ENCODE results near the gene LTBP1.

The LTBP1 gene

DNA sequence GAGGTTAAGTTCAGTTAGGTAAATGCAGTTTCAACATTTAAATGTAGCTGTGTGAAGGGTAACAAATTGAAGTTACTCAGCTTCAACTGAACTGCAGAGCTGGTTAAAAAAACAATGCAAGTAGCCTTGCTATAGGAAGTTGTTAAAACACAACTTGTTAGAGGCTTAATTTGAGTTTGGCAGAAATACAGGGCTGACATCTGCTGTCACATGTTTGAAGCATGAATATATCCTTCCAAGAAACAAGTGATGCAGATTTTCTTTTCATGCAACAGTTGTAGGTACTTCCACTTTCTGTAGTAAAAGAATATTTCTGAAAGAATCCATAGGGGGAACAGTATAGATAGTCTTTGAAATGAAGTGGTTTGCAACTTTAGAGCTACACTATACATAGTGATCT is 321.0 kb downstream of the LTBP1 start:
- no peak overlapping the region for H3K4me3 ChIP-seq (ENCODE audit: severe bottlenecking)
- no peaks in the 10 kb centered on the region for H3K9me3 ChIP-seq (ENCODE audit: severe bottlenecking)
- H3K36me3 ChIP-seq (ENCODE audit: low read depth): no peaks in the 10 kb centered on the region; the same call in 1 of the 2 replicates
- H3K4me1 ChIP-seq (ENCODE audit: insufficient read depth, poor library complexity, severe bottlenecking): peaks cover 4% of the 10 kb centered on the region
- ATAC-seq (ENCODE audit: low read depth): no peak
- H3K27me3 ChIP-seq (ENCODE audit: insufficient read depth, poor library complexity, severe bottlenecking): no peaks in the 10 kb centered on the region
- DNase-seq (ENCODE audit: low spot score): no peak
- TF ChIP-seq CTCF (IDR thresholded peaks at IDR 0.05; ENCODE audit: poor library complexity, severe bottlenecking): peak; percentile 31
- no peak overlapping the region for H3K27ac ChIP-seq (ENCODE audit: poor library complexity, severe bottlenecking)

GRCh38 chr2:33268246-33268831 is 321.6 kb downstream of the LTBP1 start:
- no peaks in the 10 kb centered on the region for H3K9me3 ChIP-seq (ENCODE audit: severe bottlenecking)

DNA sequence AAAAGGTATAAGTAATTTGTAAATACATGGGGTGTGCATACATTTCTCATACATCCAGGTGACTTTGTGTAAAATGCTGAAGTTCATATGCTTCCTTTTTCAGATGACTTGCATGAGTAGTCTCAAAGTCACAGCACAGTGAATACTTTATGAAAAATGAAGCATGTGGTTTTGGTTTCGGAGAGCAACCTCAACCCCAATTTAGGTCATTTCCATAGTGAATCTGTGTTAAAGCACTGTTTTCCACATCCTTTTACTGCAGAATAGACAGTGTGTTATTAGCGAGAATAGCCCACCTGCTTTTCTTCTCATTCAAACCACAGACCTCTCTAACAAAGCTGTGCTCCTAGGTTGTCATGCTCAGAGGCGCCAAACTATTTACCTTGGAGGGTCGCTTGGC is 325.2 kb downstream of the LTBP1 start:
- H3K36me3 ChIP-seq (ENCODE audit: low read depth): no peaks in the 10 kb centered on the region
- DNase-seq (ENCODE audit: low spot score) (no peak), ATAC-seq (ENCODE audit: low read depth) (no peak)

More at GRCh38 chr2:33268246-33268831, 321.6 kb downstream of the LTBP1 start:
- Histone ChIP-seq H3K27me3 (ENCODE audit: insufficient read depth, poor library complexity, severe bottlenecking) (no peaks in the 10 kb centered on the region), H3K4me3 (ENCODE audit: severe bottlenecking) (no peak overlapping the region), H3K4me1 (ENCODE audit: insufficient read depth, poor library complexity, severe bottlenecking) (peaks cover 4% of the 10 kb centered on the region), H3K27ac (ENCODE audit: poor library complexity, severe bottlenecking) (no peak overlapping the region), H3K36me3 (ENCODE audit: low read depth) (no peaks in the 10 kb centered on the region; the same call in 1 of the 2 replicates)
- no peak for ATAC-seq (ENCODE audit: low read depth)
- TF ChIP-seq CTCF (IDR thresholded peaks at IDR 0.05; ENCODE audit: poor library complexity, severe bottlenecking): no peak
- no peak for DNase-seq (ENCODE audit: low spot score)

DNA sequence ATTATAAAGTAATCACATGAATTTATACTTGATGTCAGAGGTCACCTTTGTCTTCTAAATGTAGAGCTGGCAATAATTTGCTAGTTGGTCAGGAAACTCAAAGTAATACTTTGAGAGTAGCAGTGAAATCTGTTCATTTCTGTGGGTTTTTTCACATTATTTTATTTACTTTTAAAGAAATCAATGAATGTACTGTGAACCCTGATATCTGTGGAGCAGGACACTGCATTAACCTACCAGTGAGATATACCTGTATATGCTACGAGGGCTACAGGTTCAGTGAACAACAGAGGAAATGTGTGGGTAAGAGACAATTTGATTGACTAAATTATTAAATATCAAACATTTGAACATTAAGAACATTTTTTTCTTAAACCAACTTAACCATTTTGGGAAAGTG is 326.7 kb downstream of the LTBP1 start:
- no peaks in the 10 kb centered on the region for H3K27me3 ChIP-seq (ENCODE audit: insufficient read depth, poor library complexity, severe bottlenecking)
- H3K27ac ChIP-seq (ENCODE audit: poor library complexity, severe bottlenecking): no peak overlapping the region

More for the DNA sequence above, 325.2 kb downstream of the LTBP1 start:
- no peak for TF ChIP-seq CTCF (IDR thresholded peaks at IDR 0.05; ENCODE audit: poor library complexity, severe bottlenecking)
- H3K4me3 ChIP-seq (ENCODE audit: severe bottlenecking): no peak overlapping the region
- no peak overlapping the region for H3K27ac ChIP-seq (ENCODE audit: poor library complexity, severe bottlenecking)
- H3K4me1 ChIP-seq (ENCODE audit: insufficient read depth, poor library complexity, severe bottlenecking): peaks cover 14% of the 10 kb centered on the region
- H3K9me3 ChIP-seq (ENCODE audit: severe bottlenecking): no peaks in the 10 kb centered on the region
- H3K27me3 ChIP-seq (ENCODE audit: insufficient read depth, poor library complexity, severe bottlenecking): no peaks in the 10 kb centered on the region

More for the DNA sequence above, 326.7 kb downstream of the LTBP1 start:
- Histone ChIP-seq H3K4me3 (ENCODE audit: severe bottlenecking) (no peak overlapping the region), H3K4me1 (ENCODE audit: insufficient read depth, poor library complexity, severe bottlenecking) (peaks cover 14% of the 10 kb centered on the region), H3K9me3 (ENCODE audit: severe bottlenecking) (no peaks in the 10 kb centered on the region), H3K36me3 (ENCODE audit: low read depth) (no peaks in the 10 kb centered on the region)
- DNase-seq (ENCODE audit: low spot score) (no peak), ATAC-seq (ENCODE audit: low read depth) (no peak)
- TF ChIP-seq CTCF (IDR thresholded peaks at IDR 0.05; ENCODE audit: poor library complexity, severe bottlenecking): no peak

Measured in RWPE2 (cell line).